ENCODE data around the gene ZNF197.
"Not testable (repeated sequence)": the region's sequence is repeated elsewhere in the genome, so short reads cannot be mapped to it uniquely, and the experiment has no call there.

The ZNF197 gene

GRCh38 chr3:44661189-44661588 lies 36.4 kb downstream of the ZNF197 start (continued):
- no peak for TF ChIP-seq TSHZ2 (CRISPR knock-in tag; IDR thresholded peaks at IDR 0.05)
- TF ChIP-seq PPARA (CRISPR knock-in tag; IDR thresholded peaks at IDR 0.05; ENCODE audit: borderline replicate concordance) = no peak
- TF ChIP-seq ESRRG (CRISPR knock-in tag; IDR thresholded peaks at IDR 0.05) = no peak
- TF ChIP-seq ZFP3 (CRISPR knock-in tag; IDR thresholded peaks at IDR 0.05) = no peak

- no peak for ATAC-seq
- TF ChIP-seq ESRRG (CRISPR knock-in tag; IDR thresholded peaks at IDR 0.05) = no peak
- no peak for TF ChIP-seq BACH2 (CRISPR knock-in tag; IDR thresholded peaks at IDR 0.05; ENCODE audit: borderline replicate concordance)
- no peak for TF ChIP-seq TCF4 (CRISPR knock-in tag; IDR thresholded peaks at IDR 0.05; ENCODE audit: borderline replicate concordance)
These were observed 40.3 kb downstream of the ZNF197 start for GRCh38 chr3:44665173-44665572.

- ATAC-seq = no peak
- TF ChIP-seq ZNF8 (CRISPR knock-in tag; IDR thresholded peaks at IDR 0.05) (no peak), ARNTL (CRISPR knock-in tag; IDR thresholded peaks at IDR 0.05; ENCODE audit: borderline replicate concordance, low read depth) (no peak), BACH2 (CRISPR knock-in tag; IDR thresholded peaks at IDR 0.05; ENCODE audit: borderline replicate concordance) (no peak), ZFP30 (CRISPR knock-in tag; IDR thresholded peaks at IDR 0.05) (no peak), ZFP3 (CRISPR knock-in tag; IDR thresholded peaks at IDR 0.05) (no peak), ZC3H10 (CRISPR knock-in tag; IDR thresholded peaks at IDR 0.05) (no peak), CSDC2 (CRISPR knock-in tag; IDR thresholded peaks at IDR 0.05) (no peak), PPARA (CRISPR knock-in tag; IDR thresholded peaks at IDR 0.05; ENCODE audit: borderline replicate concordance) (no peak), CREB5 (CRISPR knock-in tag; IDR thresholded peaks at IDR 0.05; ENCODE audit: low read depth) (no peak), TSHZ2 (CRISPR knock-in tag; IDR thresholded peaks at IDR 0.05) (no peak), CSRNP3 (CRISPR knock-in tag; IDR thresholded peaks at IDR 0.05) (no peak), OSR1 (CRISPR knock-in tag; IDR thresholded peaks at IDR 0.05) (no peak), TOX (CRISPR knock-in tag; IDR thresholded peaks at IDR 0.05; ENCODE audit: borderline replicate concordance) (no peak), ZNF70 (CRISPR knock-in tag; IDR thresholded peaks at IDR 0.05) (no peak), GLIS3 (CRISPR knock-in tag; IDR thresholded peaks at IDR 0.05) (no peak), ESRRG (CRISPR knock-in tag; IDR thresholded peaks at IDR 0.05) (no peak), TCF4 (CRISPR knock-in tag; IDR thresholded peaks at IDR 0.05; ENCODE audit: borderline replicate concordance) (no peak)
These were observed 41.5 kb downstream of the ZNF197 start for GRCh38 chr3:44666346-44666745.

GRCh38 chr3:44669760-44670159 lies 44.9 kb downstream of the ZNF197 start:
- ATAC-seq = no peak; the same call in 2 of the 3 replicates
- TF ChIP-seq RARB (CRISPR knock-in tag; IDR thresholded peaks at IDR 0.05) = no peak
- no peak for TF ChIP-seq CSDC2 (CRISPR knock-in tag; IDR thresholded peaks at IDR 0.05)
- TF ChIP-seq SNAI2 (CRISPR knock-in tag; IDR thresholded peaks at IDR 0.05) = no peak
- TF ChIP-seq CSRNP3 (CRISPR knock-in tag; IDR thresholded peaks at IDR 0.05) = no peak
- no peak for TF ChIP-seq ZNF8 (CRISPR knock-in tag; IDR thresholded peaks at IDR 0.05)
- no peak for TF ChIP-seq ZNF70 (CRISPR knock-in tag; IDR thresholded peaks at IDR 0.05)
- no peak for TF ChIP-seq CREB5 (CRISPR knock-in tag; IDR thresholded peaks at IDR 0.05; ENCODE audit: low read depth)
- no peak for TF ChIP-seq BACH2 (CRISPR knock-in tag; IDR thresholded peaks at IDR 0.05; ENCODE audit: borderline replicate concordance)
- no peak for TF ChIP-seq ESRRG (CRISPR knock-in tag; IDR thresholded peaks at IDR 0.05)
- no peak for TF ChIP-seq GLIS3 (CRISPR knock-in tag; IDR thresholded peaks at IDR 0.05)
- TF ChIP-seq PATZ1 (CRISPR knock-in tag; IDR thresholded peaks at IDR 0.05; ENCODE audit: borderline replicate concordance) = no peak

GRCh38 chr3:44673466-44673865 lies 48.6 kb downstream of the ZNF197 start:
- ATAC-seq = not testable (repeated sequence)

Data from SK-N-SH treated with all-trans-retinoic acid at 6 μM for 48 hours (cell line).